PC-9 (cell line): ENCODE results near the gene ANO4.

Experiments used
- CTCF ChIP-seq: fragments of 200-600 bp; sonication (generic); conservative IDR thresholded peaks from 2 replicates; pipeline ENCODE4 v1.6.1; 2017; ENCODE audit warnings: mixed run types, antibody characterized with exemption, mild to moderate bottlenecking, moderate library complexity
- EZH2 ChIP-seq: fragments of 200-600 bp; sonication (generic); IDR thresholded peaks from 2 replicates; pipeline ENCODE4 v1.8.0; 2017; ENCODE audit warnings: antibody characterized with exemption, low read depth

- TF ChIP-seq CTCF, result no peak
- no peak for TF ChIP-seq EZH2
These were observed 219.4 kb downstream of the ANO4 start for GRCh38 chr12:101013993-101014392.
